T1000 (cell line): ENCODE measurements around the gene RSRC2.
A peak's percentile ranks its signal among the peaks of the same experiment; 100 is the strongest.
"Not testable (repeated sequence)": the region's sequence is repeated elsewhere in the genome, so short reads cannot be mapped to it uniquely, and the experiment has no call there.

Experiments
- DNase-seq: peaks from one replicate; lab custom pipeline; 2025; ENCODE audit warnings: mixed read lengths; lab: John Stamatoyannopoulos, UW

RSRC2 gene

GRCh38 chr12:122517877-122518276 lies 8.9 kb downstream of the RSRC2 start:
- peak; percentile 94 for DNase-seq

GRCh38 chr12:122516544-122517361 lies 10.0 kb downstream of the RSRC2 start:
- DNase-seq = no peak

- no peak for DNase-seq
These were observed 11.5 kb downstream of the RSRC2 start for GRCh38 chr12:122515275-122515674.

- no peak for DNase-seq
These were observed 13.1 kb downstream of the RSRC2 start for GRCh38 chr12:122513660-122514059.

GRCh38 chr12:122513028-122513427 lies 13.7 kb downstream of the RSRC2 start:
- not testable (repeated sequence) for DNase-seq

- no peak for DNase-seq
These were observed 18.6 kb downstream of the RSRC2 start for GRCh38 chr12:122508163-122508562.

GRCh38 chr12:122506393-122506938 lies 20.3 kb downstream of the RSRC2 start:
- DNase-seq = no peak

GRCh38 chr12:122505419-122506051 lies 21.2 kb downstream of the RSRC2 start:
- DNase-seq = no peak

GRCh38 chr12:122503783-122504590 lies 22.7 kb downstream of the RSRC2 start:
- DNase-seq = no peak

- DNase-seq = no peak
These were observed 23.5 kb downstream of the RSRC2 start for GRCh38 chr12:122503147-122503751.

GRCh38 chr12:122501489-122501989 lies 25.2 kb downstream of the RSRC2 start:
- no peak for DNase-seq

GRCh38 chr12:122500685-122501488 lies 25.8 kb downstream of the RSRC2 start, which contains the start of gene ZCCHC8:
Gene ZCCHC8 (minus strand): TSS chr12:122500932. CDS start chr12:122500840, 92 bp downstream.
- DNase-seq = peak; percentile 100

- DNase-seq = peak; percentile 96
These were observed 26.6 kb downstream of the RSRC2 start for GRCh38 chr12:122499991-122500684.

GRCh38 chr12:122495258-122495657 lies 31.5 kb downstream of the RSRC2 start:
- DNase-seq = no peak

GRCh38 chr12:122493222-122493621 lies 33.5 kb downstream of the RSRC2 start:
- not testable (repeated sequence) for DNase-seq

GRCh38 chr12:122491991-122492390 lies 34.7 kb downstream of the RSRC2 start:
- no peak for DNase-seq

- no peak for DNase-seq
These were observed 37.7 kb downstream of the RSRC2 start for GRCh38 chr12:122489038-122489437.

GRCh38 chr12:122487807-122488206 lies 38.9 kb downstream of the RSRC2 start:
- DNase-seq = not testable (repeated sequence)

- no peak for DNase-seq
These were observed 39.8 kb downstream of the RSRC2 start for GRCh38 chr12:122486805-122487426.
